HG02759 (cell line): Measurements from ENCODE around the gene NKAIN4.

Experiments used
- ATAC-seq: cut with Tn5 transposase; IDR thresholded peaks from one replicate; pipeline ENCODE4 v1.9.1; 2021; ENCODE audit warnings: mild to moderate bottlenecking, moderate library complexity; ENCODE audit not compliant: unreplicated experiment

NKAIN4 gene

DNA sequence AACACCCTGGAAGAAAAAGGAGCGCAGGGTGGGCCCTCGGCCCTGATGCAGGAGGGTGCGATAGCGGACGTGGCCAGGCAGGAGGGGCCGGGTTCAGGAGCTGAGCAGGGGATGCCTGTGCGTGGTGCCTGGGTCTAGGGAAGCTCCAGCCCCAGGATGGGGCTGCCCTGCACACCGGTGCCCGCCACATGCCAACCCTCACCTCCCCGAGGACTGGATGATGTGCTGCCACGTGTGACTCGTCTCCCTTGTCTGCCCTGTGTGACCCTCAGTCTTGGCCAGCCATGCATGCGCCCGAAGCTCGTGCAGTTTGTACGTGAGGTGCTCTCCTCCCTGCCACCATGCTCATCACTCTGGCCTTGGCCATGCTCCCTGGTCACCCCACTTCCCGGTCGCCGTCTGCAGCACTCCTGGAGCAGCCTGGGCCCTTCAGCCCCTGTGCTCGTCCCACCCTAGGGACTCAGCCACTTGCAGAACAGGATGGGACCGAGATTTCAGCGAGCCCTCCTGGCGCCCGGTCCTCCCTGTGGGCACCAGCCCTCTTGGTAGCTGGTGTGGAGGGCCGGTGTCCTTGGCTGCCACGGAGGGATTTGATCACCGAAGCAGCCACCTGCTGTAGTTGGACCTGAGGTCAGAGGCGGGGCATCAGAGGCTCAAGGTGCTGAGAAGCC, 34.5 kb upstream of the NKAIN4 start:
- no peak for ATAC-seq

DNA sequence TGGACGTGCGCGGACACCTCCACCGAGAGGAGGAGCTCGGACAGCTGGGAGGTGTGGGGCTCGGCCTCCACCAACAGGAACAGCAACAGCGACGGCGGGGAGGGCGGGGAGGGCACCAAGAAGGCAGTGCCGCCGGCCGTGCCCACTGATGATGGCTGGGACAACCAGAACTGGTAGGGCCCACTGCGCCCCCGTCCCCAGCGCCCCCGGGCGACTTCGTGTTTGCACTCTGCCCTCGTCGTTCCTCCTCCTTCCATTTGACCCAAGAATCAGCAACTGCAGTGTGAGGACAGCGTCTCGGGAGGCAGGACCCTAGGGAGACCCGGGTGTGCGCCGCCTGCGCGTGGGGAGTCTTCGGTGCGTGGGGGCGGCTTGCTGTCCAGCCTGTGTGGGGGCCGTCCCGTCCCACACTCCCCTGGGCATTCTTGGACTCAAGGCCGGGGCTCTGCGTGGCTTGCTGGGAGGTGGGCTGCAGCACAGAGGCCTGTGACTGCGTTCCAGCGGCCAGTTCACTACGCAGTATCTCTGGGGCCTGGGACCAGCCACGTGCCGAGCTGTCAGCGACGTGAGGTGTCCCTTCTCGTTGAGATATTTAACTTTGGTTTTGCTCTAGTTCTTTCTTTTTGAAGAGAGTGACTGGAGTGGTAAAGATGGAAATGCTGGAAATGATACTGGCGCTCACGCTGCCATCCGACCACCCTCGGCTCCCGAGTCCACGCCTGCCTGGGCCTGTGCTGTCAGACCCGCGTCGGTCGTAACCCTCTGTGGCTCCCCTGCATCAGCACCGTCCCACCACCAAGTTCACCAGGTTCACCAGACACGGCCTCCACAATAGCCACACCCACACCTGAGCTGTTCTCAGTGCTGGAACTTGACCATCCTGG, 33.7 kb upstream of the NKAIN4 start:
- ATAC-seq, result no peak

DNA sequence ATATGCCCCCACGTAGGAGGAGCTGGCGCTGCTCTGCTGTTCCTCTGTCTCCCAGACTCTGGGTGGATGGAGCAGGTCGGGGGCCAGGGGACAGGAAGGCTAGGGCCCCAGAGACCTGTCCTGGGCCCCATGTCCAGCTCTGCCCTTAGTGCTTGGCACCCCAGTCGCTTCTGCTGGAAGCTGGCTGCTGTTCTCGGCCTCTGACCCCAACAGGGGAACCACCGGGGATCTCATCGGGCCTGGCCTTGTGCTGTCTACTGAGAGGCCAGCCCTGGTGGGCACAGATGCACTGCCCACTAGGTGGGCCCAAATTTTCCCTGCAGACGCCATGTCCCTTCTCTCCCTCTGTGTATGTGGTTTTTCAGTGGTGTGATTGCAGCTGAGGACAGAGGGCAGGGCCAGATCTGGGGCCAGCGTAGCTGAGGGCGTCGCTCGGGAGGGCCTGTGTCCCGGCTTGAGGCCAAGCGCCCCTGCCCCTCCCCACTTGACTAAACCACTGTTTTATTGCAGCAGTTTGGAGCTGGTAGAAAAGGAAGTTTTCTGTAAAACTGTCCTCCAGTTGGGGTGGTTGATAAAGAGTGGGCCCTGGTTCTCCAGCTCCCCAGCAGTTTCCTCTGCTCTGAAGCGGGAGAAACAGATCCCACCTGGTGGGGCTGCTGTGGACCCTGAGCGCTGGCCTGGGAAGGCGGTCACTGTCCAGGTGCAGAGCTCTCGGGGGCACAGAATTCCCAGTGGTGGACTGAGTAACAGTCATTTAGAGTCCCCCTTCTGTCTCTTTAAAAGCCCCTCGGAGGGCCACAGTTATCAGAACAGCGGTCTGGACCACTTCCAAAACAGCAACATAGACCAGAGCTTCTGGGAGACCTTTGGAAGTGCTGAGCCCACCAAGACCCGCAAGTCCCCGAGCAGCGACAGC, 32.8 kb upstream of the NKAIN4 start:
- no peak for ATAC-seq

DNA sequence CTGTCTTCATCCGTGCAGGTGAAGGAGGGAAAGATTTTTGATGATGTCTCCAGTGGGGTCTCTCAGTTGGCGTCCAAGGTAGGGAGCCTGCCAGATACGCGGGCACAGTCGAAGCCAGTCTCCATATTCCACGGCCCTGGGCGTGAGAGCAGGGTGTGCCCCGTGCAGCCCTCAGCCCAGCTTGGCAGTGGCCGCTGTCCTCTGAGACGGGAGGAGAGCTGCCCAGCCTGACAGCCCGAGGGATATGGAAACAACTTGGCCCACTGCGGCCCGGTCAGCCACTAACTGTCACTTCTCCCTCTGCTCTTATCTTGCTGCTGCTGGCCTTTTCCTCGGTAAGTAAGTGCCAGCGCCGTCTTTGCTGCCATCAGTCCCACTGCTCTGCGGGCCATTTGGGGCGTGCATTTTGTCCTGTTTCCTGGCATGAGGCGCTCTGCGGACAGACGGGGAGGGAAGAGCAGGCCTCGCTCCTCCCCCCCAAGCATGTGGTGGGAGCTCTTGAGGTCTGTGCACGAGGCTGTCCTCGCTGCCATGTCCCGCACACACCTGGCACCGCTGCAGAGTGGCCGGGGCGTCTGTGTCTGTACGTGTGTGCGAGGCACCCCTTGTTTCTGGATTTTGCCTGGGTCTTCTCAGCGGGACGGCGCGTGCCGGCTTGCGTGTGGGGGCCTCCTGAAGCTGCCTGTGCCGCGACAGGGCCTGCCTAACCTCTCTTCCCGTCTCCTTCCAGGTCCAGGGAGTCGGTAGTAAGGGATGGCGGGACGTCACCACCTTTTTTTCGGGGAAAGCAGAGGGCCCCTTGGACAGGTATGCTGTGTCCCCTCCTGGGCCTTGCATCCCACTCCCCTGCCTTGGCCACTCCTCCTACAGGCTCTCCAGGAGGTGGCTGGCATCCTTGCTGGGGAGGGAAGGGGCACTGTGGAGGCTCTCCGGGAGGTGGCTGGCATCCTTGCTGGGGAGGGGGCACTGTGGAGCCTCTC, 31.7 kb upstream of the NKAIN4 start:
- no peak for ATAC-seq

DNA sequence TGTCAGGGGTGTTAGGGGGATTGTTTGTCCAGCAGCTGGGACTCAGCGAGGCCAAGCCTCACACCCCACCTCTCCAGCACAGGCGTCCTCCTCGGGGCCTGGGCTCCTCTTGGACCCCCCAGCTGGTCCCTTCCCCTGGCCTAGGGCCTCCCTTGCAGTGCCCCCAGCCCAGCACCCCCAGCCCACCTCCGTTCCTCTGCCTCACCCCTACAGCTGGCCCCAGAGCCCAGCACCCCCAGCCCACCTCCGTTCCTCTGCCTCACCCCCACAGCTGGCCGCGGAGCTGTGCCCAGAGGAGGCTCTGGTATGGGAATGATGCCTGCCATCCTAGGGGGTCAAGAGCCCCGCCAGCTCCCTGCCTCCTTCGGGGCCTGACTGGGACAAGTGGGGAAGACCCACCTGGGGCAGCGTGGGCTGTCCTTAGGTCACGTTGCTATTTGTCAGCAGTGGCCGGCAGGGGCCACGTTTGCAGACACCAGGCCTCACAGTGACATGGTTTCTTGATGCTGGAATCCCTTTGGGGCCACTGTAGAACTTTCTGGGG, 30.8 kb upstream of the NKAIN4 start:
- no peak for ATAC-seq

DNA sequence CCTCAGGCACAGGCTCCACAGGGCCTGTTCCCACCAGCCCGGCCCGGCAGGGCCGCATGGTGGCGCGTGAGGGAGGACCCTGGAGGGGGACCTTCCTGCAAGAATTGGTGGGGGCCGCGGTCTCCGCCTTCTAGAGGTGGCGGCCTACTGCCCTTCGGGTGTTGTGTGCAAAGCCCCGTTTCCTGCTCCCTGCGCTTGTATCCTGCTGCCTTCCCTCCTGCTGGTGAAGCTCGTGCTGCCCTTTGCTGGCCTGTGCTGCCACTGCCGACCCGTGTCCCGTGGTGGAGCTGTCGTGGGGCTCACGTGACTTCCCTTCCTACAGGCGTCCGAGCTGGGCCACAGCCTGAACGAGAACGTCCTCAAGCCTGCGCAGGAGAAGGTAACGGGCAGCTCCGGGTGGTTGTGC, 30.3 kb upstream of the NKAIN4 start:
- no peak for ATAC-seq

DNA sequence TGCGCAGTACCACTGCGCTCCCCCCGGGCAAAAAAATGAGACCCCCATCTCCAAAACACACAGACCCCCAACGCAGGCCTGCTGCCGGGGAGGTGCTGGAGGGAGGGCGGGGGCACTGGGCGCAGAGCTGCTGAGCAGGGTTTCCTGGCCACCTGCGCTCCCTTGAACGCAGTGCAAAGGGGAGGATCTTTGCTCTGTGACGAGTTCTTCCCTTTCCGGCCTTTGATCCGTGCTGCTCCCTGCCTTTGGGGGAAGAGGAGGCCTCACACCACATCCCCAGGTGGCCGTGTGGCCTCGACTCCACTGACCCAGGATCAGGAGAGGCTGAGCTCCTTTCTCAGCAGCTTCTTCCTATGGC, 29.8 kb upstream of the NKAIN4 start:
- no peak for ATAC-seq

DNA sequence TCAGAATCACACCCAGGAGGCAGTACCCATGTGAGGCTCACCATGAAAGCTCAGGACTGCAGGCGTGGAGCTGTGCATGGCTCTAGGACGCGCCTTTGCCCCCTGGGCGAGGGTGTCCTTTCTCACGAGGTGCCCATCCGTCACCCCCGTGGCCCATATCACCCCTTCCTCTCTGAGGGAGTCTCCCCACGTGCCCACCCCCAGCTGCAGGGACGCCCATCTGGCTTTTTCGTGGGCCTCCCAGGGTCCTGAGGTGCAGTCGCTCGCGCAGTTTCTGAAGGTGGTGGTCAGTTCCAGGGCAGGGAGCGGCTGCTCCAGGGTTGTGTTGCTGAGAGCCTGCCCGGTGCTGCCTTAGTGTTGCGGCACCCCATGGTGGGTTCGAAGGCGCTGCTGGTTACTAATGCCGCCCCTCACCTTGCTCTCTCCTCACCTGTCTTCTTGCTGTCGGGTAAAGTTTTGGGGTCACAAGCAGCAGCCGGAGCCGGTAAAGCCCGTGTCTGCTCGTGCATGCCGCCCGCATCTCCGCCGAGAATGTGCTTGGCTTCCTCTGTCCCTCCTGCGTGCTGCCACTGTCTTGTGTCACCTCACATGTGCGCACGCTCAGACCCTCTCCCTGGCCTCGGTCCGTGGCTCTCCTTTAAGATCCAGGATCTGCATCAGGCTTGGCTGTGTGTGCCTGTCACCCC, 29.3 kb upstream of the NKAIN4 start:
- no peak for ATAC-seq

DNA sequence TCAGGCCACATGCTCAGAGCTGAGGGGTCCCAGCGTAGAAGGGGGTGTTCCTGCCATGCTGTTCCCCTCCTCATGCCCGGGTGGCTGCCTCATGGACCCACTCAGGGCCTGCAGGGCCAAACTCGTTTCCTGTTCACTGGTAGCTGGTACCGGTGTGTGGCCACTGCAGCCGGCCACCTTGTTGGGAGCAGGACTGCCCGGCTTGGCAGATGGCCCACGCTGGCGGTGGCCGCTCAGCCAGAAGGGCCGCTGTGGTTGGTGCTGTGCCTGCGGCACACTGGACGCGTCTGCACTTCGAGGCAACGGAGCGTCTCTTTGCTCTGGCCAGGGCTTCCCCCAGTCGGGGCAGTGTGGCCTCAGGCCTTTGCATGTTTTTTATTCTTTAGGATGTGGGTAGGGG, 28.7 kb upstream of the NKAIN4 start:
- ATAC-seq, result no peak

DNA sequence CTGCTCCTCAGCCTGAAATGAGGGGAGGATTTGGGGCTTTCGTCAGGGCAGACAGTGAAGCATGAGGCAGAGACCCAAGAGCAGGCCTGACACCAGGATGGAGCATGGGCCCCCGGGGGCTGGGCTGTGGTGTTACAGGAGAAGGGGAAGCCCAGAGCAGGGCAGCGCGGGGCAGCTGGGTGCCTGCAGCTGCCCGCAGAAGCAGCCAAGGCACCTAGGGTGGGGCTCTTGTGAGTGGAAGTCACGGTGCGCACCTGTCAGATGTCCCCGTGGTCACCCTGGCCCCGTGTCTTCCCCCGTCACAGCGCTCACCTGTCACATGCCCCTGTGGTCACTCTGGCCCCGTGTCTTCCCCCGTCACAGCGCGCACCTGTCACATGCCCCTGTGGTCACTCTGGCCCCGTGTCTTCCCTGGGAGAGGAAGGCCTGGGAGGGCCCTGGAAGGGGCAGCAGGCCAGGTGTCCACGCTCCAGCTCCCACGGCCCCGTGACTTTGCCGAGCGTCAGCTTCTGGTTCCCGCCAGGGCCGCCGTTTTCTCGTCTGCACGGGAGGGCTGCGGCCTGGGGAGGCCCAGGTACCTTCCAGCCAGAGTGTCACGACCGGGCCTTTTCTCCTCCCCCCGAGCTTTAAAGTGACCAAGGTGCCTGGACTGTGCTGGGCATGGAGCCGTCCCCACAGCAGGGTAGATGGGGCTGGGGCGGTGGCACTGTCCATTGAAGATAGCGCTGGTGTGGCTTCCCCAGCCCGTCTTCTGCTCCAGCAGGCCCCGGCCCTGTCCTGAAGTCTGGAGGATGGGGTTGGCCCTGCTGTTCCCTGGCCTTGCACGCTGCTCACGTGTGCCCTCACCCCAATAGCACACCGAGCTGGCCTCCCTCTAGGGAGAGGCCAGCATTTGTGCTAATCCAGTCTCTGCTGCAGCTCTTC, 27.7 kb upstream of the NKAIN4 start:
- ATAC-seq, result no peak

DNA sequence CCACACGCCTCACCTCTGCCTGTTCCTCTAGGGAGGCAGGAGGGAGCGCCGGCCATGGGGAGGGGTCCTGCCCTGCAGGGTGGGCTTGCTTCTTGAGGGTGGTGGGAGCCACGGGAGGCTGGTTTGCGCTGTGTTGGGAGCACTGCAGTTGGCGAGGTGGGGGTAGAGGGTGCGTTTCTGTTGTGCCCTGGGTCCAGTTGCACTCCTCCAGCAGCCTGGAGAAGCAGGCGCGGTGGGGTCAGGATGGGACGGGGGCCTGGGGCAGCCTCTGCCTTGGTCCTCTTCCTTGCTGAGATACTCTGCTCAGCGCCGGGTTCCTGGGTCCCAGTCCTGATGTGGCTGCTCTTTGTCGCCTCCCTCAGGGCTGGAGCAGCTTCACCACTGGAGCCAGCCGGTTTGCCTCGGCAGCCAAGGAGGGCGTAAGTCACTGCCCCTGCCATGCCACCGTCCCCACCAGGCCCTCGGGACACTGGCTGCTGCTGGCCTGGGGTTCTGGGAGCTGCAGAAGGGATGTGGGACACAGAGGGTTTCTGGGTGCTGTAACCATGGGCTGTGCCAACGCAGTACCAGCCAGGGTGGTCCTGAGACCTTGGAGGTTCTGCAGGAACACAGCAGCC, 26.8 kb upstream of the NKAIN4 start:
- no peak for ATAC-seq

DNA sequence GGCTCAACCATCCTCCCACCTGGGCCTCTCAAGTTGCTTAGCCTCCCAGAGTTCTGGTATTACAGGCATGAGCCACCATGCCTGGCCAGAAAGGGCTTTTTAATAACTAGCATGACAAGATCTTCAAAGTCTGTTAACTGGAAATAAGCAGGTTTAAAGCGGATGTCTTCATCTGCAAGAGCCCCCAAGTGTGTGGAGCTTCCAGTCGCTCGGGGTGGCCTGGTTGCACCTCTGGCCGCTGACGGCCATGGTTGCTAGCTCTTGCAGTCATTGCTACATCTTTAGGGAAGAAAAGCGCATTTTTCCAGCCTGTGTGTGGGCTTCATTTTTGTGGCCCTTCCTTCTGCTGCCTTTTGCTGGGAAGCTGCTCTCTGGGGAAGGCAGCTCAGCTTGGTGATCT, 26.1 kb upstream of the NKAIN4 start:
- ATAC-seq, result no peak

DNA sequence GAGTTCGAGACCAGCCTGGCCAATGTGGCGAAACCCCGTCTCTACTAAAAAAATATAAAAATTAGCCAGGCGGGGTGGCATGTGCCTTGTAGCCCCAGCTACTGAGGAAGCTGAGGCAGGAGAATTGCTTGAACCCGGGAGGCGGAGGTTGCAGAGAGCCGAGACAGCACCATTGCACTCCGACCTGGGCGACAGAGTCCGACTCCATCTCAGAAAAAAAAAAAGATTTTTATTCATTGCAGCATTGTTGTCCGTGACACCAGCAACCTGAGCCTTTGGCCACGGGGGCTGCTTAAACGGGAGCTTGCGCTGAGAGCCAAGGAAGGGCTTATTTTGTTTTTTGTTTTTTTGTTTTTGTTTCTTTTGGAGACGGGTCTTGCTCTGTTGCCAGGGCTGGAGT, 25.7 kb upstream of the NKAIN4 start:
- ATAC-seq, result no peak

DNA sequence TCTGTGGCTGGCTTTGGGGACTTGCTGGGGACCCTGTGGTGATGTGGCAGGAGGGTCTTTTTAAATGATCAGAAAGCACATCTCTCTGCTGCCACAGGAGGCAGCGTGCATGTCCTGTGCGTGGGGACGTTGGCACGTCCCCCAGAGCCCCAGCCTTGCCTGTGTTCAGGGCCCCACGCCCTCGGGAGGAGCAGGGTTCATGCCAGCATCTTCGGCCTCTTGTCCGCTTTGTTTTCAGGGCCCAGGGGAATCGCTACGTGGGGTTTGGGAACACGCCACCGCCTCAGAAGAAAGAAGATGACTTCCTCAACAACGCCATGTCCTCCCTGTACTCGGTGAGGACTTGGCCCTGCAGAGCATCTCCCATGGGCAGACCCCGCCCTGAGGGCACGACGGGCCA, 24.4 kb upstream of the NKAIN4 start:
- no peak for ATAC-seq

DNA sequence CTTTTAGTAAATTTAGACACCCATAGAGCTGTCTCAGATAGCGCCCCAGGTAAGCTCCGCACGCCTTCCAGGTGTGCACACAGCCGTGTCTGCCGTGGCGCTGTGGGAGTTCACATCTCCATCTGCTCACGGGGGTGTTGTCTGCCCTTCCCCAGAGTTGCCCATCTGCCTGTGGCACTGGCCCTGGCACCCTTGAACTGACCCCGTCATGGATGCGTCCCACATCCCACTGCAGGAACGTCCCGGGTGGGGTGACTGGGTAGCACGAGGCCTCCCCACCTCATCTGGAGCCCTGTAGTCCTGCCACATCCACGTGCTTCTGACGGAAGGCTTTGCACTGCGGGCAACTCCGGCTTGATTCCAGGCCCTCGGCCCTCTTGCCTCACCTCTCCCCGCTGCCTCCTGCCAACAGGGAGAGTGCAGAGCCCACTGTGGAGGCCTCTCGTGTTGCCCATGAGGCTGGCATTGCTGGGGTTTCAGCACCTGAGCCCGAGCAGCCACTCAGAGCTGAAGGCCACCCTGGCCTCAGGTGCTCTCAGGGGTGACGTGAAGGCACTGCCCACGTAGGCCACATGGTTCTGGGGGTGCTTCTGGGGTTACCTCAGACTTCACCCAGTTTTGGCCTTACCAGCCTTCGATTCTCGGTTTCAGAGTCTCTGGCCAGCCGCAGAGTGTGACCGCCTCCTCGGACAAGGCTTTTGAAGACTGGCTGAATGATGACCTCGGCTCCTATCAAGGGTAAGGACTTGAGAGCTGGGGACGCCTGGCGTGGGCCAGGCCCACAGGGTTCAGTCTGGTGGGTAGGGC, 23.4 kb upstream of the NKAIN4 start:
- ATAC-seq, result no peak

DNA sequence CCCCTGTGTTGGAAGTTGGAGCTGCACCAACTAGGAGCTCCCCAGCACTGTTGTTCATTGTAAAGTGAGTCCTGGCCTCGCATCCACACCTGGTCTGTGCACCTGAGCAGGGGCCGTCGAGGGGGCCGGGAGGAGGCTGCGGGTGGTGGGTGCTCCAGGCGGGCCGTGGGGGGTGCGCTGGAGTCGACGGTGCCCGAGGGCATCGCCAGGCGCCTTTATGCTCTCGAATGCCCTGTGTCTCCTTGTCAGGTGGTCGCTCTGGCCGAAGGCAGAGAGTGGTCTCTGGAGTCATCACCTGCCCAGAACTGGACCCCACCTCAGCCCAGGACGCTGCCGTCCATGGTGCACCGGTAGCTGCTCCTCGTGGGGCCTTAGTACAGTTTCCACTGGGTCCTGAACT, 22.7 kb upstream of the NKAIN4 start:
- no peak for ATAC-seq

DNA sequence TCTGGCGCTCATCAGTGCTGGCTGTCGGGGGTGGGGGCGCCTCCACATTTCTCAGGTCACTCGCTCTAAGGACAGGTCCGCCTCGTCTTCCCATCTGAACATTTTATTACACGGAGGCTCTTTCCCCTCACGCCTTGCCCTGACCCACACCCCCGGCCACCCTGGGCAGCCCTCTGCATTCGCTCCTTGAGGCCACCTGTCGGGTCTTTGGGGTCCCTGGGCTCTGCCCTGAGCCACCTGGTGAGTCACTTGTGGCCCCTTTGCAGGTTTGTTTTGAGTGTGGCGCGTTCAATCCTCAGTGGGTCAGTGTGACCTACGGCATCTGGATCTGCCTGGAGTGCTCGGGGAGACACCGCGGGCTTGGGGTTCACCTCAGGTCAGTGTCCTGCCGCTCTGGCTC, 21.6 kb upstream of the NKAIN4 start:
- no peak for ATAC-seq
